ENCODE measurements around the gene CFDP1.
"Not testable (repeated sequence)": the region's sequence is repeated elsewhere in the genome, so short reads cannot be mapped to it uniquely, and the experiment has no call there.

- not testable (repeated sequence) for TF ChIP-seq EZH2phosphoT487 (IDR thresholded peaks at IDR 0.05; ENCODE audit: low read depth)
- TF ChIP-seq, protein P1, sequence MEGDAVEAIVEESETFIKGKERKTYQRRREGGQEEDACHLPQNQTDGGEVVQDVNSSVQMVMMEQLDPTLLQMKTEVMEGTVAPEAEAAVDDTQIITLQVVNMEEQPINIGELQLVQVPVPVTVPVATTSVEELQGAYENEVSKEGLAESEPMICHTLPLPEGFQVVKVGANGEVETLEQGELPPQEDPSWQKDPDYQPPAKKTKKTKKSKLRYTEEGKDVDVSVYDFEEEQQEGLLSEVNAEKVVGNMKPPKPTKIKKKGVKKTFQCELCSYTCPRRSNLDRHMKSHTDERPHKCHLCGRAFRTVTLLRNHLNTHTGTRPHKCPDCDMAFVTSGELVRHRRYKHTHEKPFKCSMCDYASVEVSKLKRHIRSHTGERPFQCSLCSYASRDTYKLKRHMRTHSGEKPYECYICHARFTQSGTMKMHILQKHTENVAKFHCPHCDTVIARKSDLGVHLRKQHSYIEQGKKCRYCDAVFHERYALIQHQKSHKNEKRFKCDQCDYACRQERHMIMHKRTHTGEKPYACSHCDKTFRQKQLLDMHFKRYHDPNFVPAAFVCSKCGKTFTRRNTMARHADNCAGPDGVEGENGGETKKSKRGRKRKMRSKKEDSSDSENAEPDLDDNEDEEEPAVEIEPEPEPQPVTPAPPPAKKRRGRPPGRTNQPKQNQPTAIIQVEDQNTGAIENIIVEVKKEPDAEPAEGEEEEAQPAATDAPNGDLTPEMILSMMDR (IDR thresholded peaks at IDR 0.05; ENCODE audit: low read depth, low read length) = not testable (repeated sequence)
Measured at GRCh38 chr16:75426524-75426923, 6.8 kb downstream of the CFDP1 start.

Data from OCI-LY3 (cell line).